Ovary (tissue), 3 donors: ENCODE data around the gene MTCH1.

Experiments used
- EP300 ChIP-seq: sonication (generic); formaldehyde crosslinking; IDR thresholded peaks from one replicate; pipeline ENCODE4 v1.6.1; 2017; ENCODE audit warnings: antibody characterized with exemption
- POLR2A ChIP-seq: fragments of 450-650 bp; IDR thresholded peaks from one replicate; pipeline ENCODE4 v1.6.1; 2017; ENCODE audit warnings: antibody characterized with exemption, mild to moderate bottlenecking, moderate library complexity
- TF ChIP-seq, protein P1 (sequence below), 3 donors: fragments of 450-650 bp in 2 of 3; fragments of 200-600 bp in 1 of 3; IDR thresholded peaks; one replicate each; pipeline versions ENCODE4 v1.5.1 to v1.8.0; 2016 to 2022; ENCODE audit warnings: antibody characterized with exemption in 3 of 3, mild to moderate bottlenecking in 1 of 3
- donor health status: DM: no; HTN: no; CAD: no.

DNA sequence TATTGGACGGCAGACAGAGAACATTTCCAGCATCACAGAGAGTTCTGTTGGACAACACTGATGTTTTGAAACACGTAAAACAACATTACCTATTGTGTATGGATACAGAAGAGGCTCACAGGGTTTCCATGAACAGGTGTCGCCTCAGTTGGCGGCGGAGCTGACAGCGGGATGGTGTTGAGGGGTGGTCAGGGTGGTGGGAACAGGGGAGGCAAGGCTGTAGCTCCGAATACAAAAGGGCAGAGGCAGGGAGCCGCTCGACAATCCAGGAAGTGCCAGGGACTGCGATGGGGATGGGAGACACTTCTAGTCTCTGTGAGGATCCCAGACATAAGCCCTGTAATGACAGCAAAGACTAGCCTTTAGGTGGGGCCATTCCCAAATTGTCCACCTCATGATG is 46.0 kb downstream of the MTCH1 start:
- TF ChIP-seq, protein P1, sequence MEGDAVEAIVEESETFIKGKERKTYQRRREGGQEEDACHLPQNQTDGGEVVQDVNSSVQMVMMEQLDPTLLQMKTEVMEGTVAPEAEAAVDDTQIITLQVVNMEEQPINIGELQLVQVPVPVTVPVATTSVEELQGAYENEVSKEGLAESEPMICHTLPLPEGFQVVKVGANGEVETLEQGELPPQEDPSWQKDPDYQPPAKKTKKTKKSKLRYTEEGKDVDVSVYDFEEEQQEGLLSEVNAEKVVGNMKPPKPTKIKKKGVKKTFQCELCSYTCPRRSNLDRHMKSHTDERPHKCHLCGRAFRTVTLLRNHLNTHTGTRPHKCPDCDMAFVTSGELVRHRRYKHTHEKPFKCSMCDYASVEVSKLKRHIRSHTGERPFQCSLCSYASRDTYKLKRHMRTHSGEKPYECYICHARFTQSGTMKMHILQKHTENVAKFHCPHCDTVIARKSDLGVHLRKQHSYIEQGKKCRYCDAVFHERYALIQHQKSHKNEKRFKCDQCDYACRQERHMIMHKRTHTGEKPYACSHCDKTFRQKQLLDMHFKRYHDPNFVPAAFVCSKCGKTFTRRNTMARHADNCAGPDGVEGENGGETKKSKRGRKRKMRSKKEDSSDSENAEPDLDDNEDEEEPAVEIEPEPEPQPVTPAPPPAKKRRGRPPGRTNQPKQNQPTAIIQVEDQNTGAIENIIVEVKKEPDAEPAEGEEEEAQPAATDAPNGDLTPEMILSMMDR (IDR thresholded peaks at IDR 0.05): no peak
- TF ChIP-seq POLR2A (no peak), EP300 (no peak)
